D721Med (cell line): ENCODE data around the gene PRKCZ.

Experiments used
- DNase-seq: peaks from one replicate; pipeline ENCODE4 v3.0.0; 2011; ENCODE audit warnings: low spot score; ENCODE audit not compliant: insufficient read length
- FAIRE-seq: peaks from 2 replicates; lab custom pipeline; 2011; peaks lifted over from hg19 to GRCh38; lab: Jason Lieb, UNC
- TF ChIP-seq, protein P1 (sequence below): IDR thresholded peaks from 2 replicates; pipeline ENCODE4 v1.5.1; 2012; ENCODE audit warnings: mild to moderate bottlenecking, control low read depth; ENCODE audit not compliant: insufficient read depth; ENCODE audit errors: missing control alignments

The PRKCZ gene

DNA sequence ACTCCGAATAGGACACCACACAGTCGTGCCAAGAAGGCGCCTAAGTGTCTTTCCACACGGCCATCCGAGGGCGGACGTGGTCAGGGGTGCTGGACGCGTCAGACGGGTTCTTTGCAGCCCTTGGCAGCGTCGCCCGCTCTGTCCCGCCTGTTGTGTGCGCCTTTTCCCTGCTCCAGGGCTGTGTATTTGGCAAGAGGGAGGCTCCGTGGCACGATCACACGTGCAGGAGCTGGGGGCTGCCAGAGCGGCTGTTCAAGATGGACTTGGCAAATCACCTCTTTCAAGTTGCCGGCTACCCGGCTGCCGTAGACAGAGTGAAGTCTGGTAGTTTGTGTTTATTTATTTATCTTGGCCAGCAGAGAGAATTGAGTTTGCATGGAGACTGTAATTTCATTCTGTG, 31.9 kb downstream of the PRKCZ start:
- no peak for FAIRE-seq
- no peak for DNase-seq
- TF ChIP-seq, protein P1, sequence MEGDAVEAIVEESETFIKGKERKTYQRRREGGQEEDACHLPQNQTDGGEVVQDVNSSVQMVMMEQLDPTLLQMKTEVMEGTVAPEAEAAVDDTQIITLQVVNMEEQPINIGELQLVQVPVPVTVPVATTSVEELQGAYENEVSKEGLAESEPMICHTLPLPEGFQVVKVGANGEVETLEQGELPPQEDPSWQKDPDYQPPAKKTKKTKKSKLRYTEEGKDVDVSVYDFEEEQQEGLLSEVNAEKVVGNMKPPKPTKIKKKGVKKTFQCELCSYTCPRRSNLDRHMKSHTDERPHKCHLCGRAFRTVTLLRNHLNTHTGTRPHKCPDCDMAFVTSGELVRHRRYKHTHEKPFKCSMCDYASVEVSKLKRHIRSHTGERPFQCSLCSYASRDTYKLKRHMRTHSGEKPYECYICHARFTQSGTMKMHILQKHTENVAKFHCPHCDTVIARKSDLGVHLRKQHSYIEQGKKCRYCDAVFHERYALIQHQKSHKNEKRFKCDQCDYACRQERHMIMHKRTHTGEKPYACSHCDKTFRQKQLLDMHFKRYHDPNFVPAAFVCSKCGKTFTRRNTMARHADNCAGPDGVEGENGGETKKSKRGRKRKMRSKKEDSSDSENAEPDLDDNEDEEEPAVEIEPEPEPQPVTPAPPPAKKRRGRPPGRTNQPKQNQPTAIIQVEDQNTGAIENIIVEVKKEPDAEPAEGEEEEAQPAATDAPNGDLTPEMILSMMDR: no peak

DNA sequence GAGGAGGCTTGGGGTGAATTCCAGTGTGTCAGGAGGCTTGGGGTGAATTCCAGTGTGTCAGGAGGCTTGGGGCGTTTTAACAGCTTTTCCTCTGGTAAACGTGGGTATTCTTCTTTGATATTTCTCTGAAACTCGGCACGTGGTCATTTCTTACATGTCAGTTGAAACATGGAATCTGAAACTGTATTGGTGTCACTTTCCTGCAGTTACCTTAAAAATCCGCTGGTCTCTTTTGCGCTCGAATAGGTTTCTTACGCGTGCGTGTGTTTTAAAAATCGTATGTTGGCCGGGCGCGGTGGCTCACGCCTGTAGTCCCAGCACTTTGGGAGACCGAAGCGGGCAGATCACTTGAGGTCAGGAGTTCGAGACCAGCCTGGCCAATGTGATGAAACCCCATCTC, 33.5 kb downstream of the PRKCZ start:
- TF ChIP-seq, protein P1: no peak
- no peak for DNase-seq
- FAIRE-seq: no peak

DNA sequence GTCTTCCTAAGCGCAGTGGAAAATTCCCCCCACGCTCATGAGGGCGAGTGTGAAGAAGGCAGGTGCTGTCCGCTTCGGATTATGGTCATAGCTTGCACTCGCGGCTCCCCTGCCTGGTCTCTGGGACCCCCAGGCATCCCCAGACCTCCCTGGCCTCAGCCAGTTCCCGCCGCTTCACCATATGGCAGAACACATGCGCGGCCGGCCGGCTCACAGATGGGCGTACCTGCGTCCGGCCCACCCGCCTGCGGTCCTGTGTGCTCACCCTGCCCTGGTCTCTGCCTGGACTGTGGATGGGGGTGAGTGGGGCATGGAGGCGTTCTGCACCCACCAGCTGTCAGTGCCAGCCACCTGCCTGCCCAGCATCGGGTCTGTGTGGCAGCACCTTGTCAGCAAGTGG, 34.1 kb downstream of the PRKCZ start:
- DNase-seq: no peak
- TF ChIP-seq, protein P1: no peak
- FAIRE-seq: no peak

DNA sequence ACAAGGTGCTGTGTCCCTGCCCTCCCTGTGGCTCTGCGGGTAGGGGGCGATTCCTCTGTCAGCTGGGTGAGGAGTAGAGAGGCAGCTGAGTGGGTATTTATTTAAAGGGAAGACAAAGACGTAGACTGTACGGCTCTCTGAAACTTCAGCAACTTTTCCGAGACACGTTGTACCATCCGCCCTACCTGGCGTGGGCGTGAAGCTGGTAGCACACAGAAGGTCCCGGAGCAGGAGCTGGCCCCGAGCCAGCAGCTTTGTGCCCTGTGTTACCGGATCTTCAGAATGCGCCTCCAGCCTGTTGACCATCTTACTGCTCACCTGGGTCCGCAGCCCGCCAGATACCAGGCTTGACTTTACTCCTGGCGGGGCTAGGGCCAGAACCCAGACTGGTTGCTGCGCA, 34.9 kb downstream of the PRKCZ start:
- DNase-seq (no peak), FAIRE-seq (no peak)
- TF ChIP-seq, protein P1: no peak

DNA sequence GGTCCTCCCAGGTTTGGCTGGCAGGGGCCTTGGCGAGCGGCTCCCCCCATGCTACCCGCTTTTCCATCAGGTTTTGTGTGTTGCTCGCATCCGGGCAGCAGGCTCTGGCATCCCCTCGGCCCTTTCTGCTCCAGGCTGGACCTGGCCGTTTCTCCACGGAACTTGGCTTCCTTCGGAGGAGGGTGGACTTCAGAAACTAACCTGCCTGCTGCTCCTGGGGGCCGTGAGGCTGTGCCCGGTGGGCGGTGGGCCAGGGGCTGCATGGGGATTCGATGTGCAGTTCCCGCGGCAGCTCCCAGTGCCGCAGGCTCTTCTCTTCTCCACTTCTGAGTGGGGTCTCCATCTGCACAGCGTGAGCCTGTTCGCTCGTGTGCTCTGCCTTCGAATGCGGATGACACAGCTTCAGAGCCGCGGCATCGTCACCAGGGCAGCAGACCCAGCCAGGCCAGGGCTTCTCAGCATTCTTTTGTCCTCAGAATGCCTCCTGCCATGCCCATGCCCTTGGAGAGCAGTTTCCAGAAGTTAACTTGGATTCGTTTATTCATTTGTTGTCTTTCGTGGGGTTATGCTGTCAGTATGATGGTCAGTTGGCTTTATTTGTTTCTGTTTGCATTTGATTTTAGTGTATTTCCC, 36.4 kb downstream of the PRKCZ start:
- no peak for FAIRE-seq

GRCh38 chr1:2087766-2088165, 37.6 kb downstream of the PRKCZ start:
- TF ChIP-seq, protein P1: no peak
- FAIRE-seq (no peak), DNase-seq (no peak)

More for the DNA sequence above, 36.4 kb downstream of the PRKCZ start:
- DNase-seq: no peak
- TF ChIP-seq, protein P1: no peak

DNA sequence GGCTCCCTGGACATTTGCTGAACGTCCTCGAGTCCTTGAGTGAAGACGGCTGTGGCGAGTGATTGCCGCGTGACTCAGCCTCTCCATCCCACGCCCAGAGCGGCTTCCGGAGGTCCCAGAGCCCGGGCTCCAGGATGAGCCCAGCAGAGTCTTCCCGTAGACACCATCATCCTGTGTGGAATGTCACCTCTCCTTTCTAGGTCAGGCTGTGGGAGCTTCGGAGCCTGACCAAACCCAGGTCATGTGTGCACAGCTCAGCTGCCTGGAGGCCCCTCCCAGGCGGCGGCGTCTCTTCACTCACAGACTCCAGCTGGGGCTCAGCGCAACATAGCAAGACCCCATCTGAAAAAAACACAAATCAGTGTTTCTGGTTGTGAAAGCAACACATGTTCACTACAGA, 38.2 kb downstream of the PRKCZ start:
- no peak for DNase-seq
- TF ChIP-seq, protein P1: no peak
- no peak for FAIRE-seq
